ENCODE results near the gene WFDC8.
"Not testable (repeated sequence)": the region's sequence is repeated elsewhere in the genome, so short reads cannot be mapped to it uniquely, and the experiment has no call there.

The WFDC8 gene

GRCh38 chr20:45578231-45578630, 853 bp downstream of the WFDC8 start:
- no peaks in the 10 kb centered on the region for H3K4me1 ChIP-seq (ENCODE audit: insufficient read depth, poor library complexity, severe bottlenecking)
- no peak for TF ChIP-seq CTCF (IDR thresholded peaks at IDR 0.05; ENCODE audit: poor library complexity, severe bottlenecking)
- no peaks in the 10 kb centered on the region for H3K36me3 ChIP-seq (ENCODE audit: low read depth)
- H3K4me3 ChIP-seq (ENCODE audit: severe bottlenecking): no peak overlapping the region
- ATAC-seq (ENCODE audit: low read depth) (no peak), DNase-seq (ENCODE audit: low spot score) (no peak)
- no peaks in the 10 kb centered on the region for H3K9me3 ChIP-seq (ENCODE audit: severe bottlenecking)
- peaks cover 36% of the 10 kb centered on the region for H3K27me3 ChIP-seq (ENCODE audit: insufficient read depth, poor library complexity, severe bottlenecking)
- no peak overlapping the region for H3K27ac ChIP-seq (ENCODE audit: poor library complexity, severe bottlenecking)

GRCh38 chr20:45576995-45577394, 2.1 kb downstream of the WFDC8 start:
- no peaks in the 10 kb centered on the region for H3K4me1 ChIP-seq (ENCODE audit: insufficient read depth, poor library complexity, severe bottlenecking)
- TF ChIP-seq CTCF (IDR thresholded peaks at IDR 0.05; ENCODE audit: poor library complexity, severe bottlenecking): no peak
- H3K27ac ChIP-seq (ENCODE audit: poor library complexity, severe bottlenecking): no peak overlapping the region
- H3K9me3 ChIP-seq (ENCODE audit: severe bottlenecking): no peaks in the 10 kb centered on the region
- ATAC-seq (ENCODE audit: low read depth): no peak
- no peak for DNase-seq (ENCODE audit: low spot score)
- H3K27me3 ChIP-seq (ENCODE audit: insufficient read depth, poor library complexity, severe bottlenecking): peaks cover 35% of the 10 kb centered on the region
- H3K4me3 ChIP-seq (ENCODE audit: severe bottlenecking): no peak overlapping the region
- H3K36me3 ChIP-seq (ENCODE audit: low read depth): no peaks in the 10 kb centered on the region

GRCh38 chr20:45575931-45576330, 3.2 kb downstream of the WFDC8 start:
- ATAC-seq (ENCODE audit: low read depth): no peak
- H3K36me3 ChIP-seq (ENCODE audit: low read depth): no peaks in the 10 kb centered on the region
- H3K9me3 ChIP-seq (ENCODE audit: severe bottlenecking): no peaks in the 10 kb centered on the region
- H3K27me3 ChIP-seq (ENCODE audit: insufficient read depth, poor library complexity, severe bottlenecking): peaks cover 33% of the 10 kb centered on the region
- no peak overlapping the region for H3K4me3 ChIP-seq (ENCODE audit: severe bottlenecking)
- DNase-seq (ENCODE audit: low spot score): no peak
- no peaks in the 10 kb centered on the region for H3K4me1 ChIP-seq (ENCODE audit: insufficient read depth, poor library complexity, severe bottlenecking)
- H3K27ac ChIP-seq (ENCODE audit: poor library complexity, severe bottlenecking): no peak overlapping the region
- no peak for TF ChIP-seq CTCF (IDR thresholded peaks at IDR 0.05; ENCODE audit: poor library complexity, severe bottlenecking)

GRCh38 chr20:45569650-45570049, 9.4 kb downstream of the WFDC8 start:
- H3K9me3 ChIP-seq (ENCODE audit: severe bottlenecking); H3K27ac ChIP-seq (ENCODE audit: poor library complexity, severe bottlenecking); H3K36me3 ChIP-seq (ENCODE audit: low read depth); H3K4me3 ChIP-seq (ENCODE audit: severe bottlenecking); ATAC-seq (ENCODE audit: low read depth); H3K4me1 ChIP-seq (ENCODE audit: insufficient read depth, poor library complexity, severe bottlenecking); DNase-seq (ENCODE audit: low spot score): not testable (repeated sequence)
- H3K27me3 ChIP-seq (ENCODE audit: insufficient read depth, poor library complexity, severe bottlenecking): peaks cover 32% of the 10 kb centered on the region

GRCh38 chr20:45564760-45565276, 14.3 kb downstream of the WFDC8 start:
- no peaks in the 10 kb centered on the region for H3K36me3 ChIP-seq (ENCODE audit: low read depth)
- DNase-seq (ENCODE audit: low spot score): no peak
- TF ChIP-seq CTCF (IDR thresholded peaks at IDR 0.05; ENCODE audit: poor library complexity, severe bottlenecking): no peak
- H3K4me3 ChIP-seq (ENCODE audit: severe bottlenecking): no peak overlapping the region
- H3K9me3 ChIP-seq (ENCODE audit: severe bottlenecking): no peaks in the 10 kb centered on the region
- no peak for ATAC-seq (ENCODE audit: low read depth)
- no peak overlapping the region for H3K27ac ChIP-seq (ENCODE audit: poor library complexity, severe bottlenecking)
- peaks cover 42% of the 10 kb centered on the region for H3K27me3 ChIP-seq (ENCODE audit: insufficient read depth, poor library complexity, severe bottlenecking)
- H3K4me1 ChIP-seq (ENCODE audit: insufficient read depth, poor library complexity, severe bottlenecking): no peaks in the 10 kb centered on the region
